Activated CD4-positive, CD25-positive, alpha-beta regulatory T cell treated with anti-CD3 and anti-CD28 coated beads, Interleukin-2, amount 50 U/mL, for 16 hours (primary cell): Measurements from ENCODE around the gene MAPKAPK2.
"Not testable (repeated sequence)": the region's sequence is repeated elsewhere in the genome, so short reads cannot be mapped to it uniquely, and the experiment has no call there.

ENCODE experiments used
- DNase-seq: peaks from one replicate; pipeline ENCODE4 v3.0.0-alpha.2; 2020; ENCODE audit warnings: low read depth, low spot score

MAPKAPK2 gene

GRCh38 chr1:206741142-206741701 is 56.5 kb downstream of the MAPKAPK2 start:
- DNase-seq: no peak

GRCh38 chr1:206742719-206743383 is 58.1 kb downstream of the MAPKAPK2 start:
- no peak for DNase-seq

DNA sequence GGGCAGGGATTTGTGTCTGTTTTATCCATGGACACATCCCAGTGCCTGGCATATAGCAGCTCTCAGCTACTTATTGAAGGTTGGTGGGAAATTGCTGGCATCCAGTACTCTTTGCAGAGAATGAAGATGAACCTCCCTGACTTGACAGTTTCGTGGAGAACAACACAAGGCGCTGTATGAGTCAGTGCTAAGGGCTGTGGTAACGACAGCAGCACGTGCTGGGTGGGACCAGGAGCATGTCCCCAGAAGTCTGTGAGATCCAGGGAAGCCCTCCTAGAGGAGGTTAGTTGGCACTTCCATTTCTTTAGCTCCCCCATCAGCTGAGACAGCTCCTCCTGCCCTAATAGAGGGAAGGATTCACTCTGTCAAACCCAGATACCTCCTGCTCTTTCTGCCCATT is 60.0 kb downstream of the MAPKAPK2 start:
- no peak for DNase-seq

- no peak for DNase-seq
Measured at GRCh38 chr1:206745301-206745700, 60.6 kb downstream of the MAPKAPK2 start.

DNA sequence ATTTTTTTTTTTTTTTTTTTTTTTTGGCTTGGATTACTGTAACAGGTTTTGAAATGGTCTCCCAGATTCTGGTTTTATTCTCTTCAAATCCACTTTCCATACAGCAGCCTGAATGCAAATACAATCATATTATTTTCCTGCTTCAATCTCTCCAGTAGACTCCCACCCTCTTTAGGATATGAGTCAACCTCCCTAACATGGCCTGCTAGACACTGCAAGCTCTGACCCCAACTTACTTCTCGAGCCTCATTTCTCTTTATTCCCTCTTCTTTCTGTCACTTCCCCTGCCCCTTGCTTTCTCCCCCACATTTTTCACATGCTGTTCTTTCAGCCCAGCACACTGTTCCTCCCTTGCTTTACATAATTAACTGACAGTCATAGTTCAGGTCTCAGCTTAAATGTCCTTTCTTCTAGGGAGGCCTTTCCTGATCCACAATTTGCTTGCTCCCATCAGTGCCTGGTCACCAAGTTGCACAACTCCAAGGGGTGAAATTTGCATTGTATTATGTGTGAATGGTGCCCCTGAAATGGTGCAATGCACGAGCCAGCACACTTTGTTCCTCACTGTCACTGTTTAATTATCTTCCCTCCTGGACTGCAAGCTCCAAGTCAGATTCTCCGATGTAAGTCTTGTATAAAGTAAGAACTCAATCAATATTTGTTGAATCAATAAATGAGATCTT is 63.8 kb downstream of the MAPKAPK2 start:
- no peak for DNase-seq

GRCh38 chr1:206751891-206752290 is 67.2 kb downstream of the MAPKAPK2 start:
- no peak for DNase-seq

DNA sequence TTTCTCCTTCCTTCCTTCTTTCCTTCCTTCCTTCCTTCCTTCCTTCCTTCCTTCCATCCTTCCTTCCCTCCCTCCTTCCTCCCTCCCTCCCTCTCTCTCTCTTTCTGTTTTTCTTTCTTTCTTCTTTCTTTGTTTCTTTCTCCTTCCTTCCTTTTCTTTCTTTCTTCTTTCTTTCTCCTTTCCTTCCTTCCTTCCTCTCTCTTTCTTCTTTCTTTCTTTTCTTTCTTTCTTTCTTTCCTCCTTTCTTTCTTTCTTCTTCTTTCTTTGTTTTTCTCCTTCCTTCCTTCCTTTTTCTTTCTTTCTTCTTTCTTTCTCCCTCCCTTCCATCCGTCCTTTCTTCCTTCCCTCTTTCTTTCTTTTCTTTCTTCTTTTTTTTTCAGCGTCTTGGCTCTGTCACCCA is 67.8 kb downstream of the MAPKAPK2 start:
- DNase-seq: no peak

GRCh38 chr1:206753141-206753540 is 68.4 kb downstream of the MAPKAPK2 start:
- no peak for DNase-seq

GRCh38 chr1:206754011-206754410 is 69.3 kb downstream of the MAPKAPK2 start:
- DNase-seq: no peak

DNA sequence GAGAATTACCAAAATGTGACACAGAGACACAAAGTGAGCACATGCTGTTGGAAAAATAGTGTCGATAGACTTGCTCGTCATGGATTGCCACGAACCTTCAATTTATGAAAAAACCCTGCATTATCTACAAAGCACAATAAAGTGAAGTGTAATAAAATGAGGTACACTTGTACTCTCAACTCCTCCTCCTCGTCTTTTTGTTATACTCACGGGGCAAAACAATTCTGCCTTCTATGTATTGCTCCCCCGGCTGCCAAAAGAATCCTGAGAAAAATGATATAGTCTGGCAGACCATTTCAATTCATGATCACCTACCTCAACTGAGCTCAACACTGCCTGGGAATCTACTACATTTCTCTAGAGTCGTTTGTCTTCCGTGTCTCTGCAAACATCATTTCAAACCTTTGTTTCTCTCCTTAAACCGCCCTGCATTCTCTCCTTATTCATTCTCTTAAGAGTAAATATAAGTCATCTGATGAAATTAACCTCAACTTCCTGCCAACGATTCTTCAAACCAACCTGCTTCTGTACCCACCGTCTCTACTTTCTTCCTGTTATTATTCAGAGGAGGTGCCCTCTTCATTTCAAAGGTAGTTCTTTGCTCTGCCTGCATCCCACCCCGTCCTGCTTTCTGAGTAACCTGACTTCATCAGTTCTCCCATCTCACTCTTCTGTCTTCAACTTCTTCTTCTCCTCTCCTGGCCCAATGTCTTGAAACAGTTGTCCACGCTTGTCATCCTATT is 73.0 kb downstream of the MAPKAPK2 start:
- DNase-seq: no peak

- DNase-seq: no peak
Measured at GRCh38 chr1:206760590-206760989, 75.9 kb downstream of the MAPKAPK2 start.

GRCh38 chr1:206761159-206761768 is 76.6 kb downstream of the MAPKAPK2 start:
- DNase-seq: no peak

GRCh38 chr1:206762741-206763364 is 78.1 kb downstream of the MAPKAPK2 start:
- DNase-seq: not testable (repeated sequence)

DNA sequence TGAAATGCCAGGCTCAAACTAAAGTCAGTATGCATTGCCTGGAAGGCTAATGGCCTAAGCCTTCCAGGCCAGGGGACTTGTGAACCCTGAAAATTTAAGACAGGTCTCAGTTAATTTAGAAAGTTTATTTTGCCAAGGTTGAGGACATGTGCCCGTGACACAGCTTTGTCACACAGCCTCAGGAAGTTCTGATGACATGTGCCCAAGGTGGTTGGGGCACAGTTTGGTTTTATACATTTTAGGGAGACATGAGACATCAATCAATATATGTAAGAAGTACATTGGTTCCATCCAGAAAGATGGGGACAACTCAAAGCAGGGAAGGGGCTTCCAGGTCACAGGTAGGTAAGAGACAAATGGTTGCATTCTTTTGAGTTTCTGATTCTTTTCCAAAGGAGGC is 81.1 kb downstream of the MAPKAPK2 start:
- not testable (repeated sequence) for DNase-seq

- DNase-seq: no peak
Measured at GRCh38 chr1:206766251-206766856, 81.6 kb downstream of the MAPKAPK2 start.

- DNase-seq: no peak
Measured at GRCh38 chr1:206768472-206769303, 84.0 kb downstream of the MAPKAPK2 start.

DNA sequence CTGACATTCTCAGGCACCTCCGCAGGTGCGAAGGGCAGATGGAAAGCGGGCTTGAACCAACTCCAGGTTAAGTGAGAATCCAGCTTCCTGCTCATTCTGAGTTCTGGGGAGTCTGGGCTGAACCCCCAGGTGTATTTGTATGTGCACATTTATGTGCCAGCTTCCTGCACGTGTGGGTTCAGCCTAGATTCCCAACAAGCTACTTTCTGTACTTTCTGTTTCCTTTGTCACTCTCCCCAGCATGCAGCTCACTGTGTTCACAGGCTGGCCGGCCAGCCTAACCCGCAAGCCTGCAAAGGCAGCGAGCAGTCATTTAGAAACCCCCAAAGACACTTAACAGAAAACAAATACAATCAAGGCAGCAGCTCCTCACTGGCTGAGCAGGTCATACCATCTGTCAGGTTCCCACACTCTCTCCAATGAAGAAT is 84.6 kb downstream of the MAPKAPK2 start:
- DNase-seq: no peak

DNA sequence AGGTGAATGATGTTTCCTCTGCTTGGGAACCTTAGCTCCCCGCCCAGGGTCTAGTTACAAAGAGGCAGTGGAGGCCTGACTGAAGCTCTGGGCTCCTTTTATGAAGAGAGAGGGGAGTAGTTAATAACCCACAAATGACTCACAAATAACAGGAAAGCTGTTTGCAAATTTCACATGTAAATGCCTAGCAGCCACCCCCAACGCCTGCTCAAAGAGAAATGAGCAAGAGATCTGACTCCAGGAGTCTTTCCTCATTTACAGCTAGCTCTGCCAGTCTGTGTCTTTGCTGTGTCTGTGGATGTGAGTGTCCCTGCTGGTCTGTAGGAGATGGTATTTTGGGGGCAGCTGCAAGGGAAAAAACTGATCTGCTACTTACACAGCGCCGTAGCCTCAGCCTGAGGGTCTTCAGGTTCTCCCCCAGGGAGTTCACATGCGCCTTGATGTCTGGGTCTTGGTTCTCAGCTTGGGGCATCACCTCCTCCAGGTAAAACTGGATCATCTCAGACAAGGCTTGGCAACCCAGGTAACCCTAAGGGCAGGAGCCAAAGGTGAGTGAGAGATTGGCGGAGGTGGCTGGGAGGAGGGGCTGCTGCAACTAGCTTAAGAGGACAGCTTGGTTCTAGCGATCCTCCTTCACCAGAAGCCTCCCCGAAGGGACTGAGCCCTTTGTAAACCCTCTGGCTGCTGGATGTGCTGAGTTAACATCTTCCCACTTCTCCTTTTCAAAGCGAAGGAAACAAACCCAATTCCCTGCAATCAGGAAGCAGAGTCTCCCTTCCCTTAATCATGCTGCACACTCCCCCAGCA is 86.0 kb downstream of the MAPKAPK2 start, which contains the start of gene IL19:
Gene IL19, plus strand, starts transcription at position 243 of the 807 bp plus-strand sequence. CDS start 65,890 bp downstream, outside the sequence.
- DNase-seq: no peak

- no peak for DNase-seq
Measured at GRCh38 chr1:206771338-206771692, 86.6 kb downstream of the MAPKAPK2 start.
